Head of caudate nucleus (tissue), 42 donors: Measurements from ENCODE around the gene TMX2.

Experiments used
- DNase-seq, 42 donors: peaks; one replicate each; pipeline versions ENCODE4 v3.0.0 to v3.0.0-alpha.2; 2020 to 2021; ENCODE audit warnings: mixed read lengths in 7 of 42
- intact Hi-C: fragments of 100-400 bp; cut with DNase I; formaldehyde crosslinking; loops from one replicate; pipeline ENCODE4 v1.15.0; 2022

The TMX2 gene

GRCh38 chr11:57787006-57787604, 74.7 kb downstream of the TMX2 start:
- no peak for DNase-seq
- intact Hi-C loops, result no loop called here

GRCh38 chr11:57787920-57788702, 75.7 kb downstream of the TMX2 start:
- intact Hi-C loops, result no loop called here
- DNase-seq, result peak in 24 of 42 donors; percentile 20 to 58 (median 39)

DNA sequence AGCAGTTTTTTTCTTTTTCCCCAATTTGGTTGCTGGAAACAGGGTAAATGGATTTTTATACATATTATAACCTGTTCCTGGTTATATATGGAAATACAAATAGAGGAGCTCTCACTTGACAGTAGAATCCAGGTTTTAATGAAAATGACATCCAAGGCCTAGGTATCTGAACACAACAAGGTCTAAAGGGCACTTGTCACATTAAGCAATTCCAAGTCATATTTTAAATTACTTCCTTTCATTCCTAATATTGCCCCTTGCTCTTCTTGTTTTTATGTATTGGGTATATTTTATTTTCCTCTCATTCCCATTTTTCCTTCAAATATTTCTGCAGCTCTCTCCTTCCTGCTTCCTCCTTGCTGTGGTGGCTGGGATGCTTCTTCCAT, 76.3 kb downstream of the TMX2 start:
- no peak for DNase-seq
- intact Hi-C loops, result no loop called here
